ENCODE results near the gene CSF1R. TPM values are rescaled to one million over a fixed set of nuclear protein-coding genes. Genes with fewer than 3 reads are reported as not detected.

The CSF1R gene
- total and polyA plus RNA-seq, 2 of the 8 experiments (the other 6 are each of a cell fraction or from before 2014, with no cell fraction given) = 0.12 TPM; not detected in 1

- TF ChIP-seq RXRA (IDR thresholded peaks at IDR 0.05; ENCODE audit: insufficient read depth, low read depth, low read length) (no peak), JUN (IDR thresholded peaks at IDR 0.05; ENCODE audit: low read depth, low read length) (no peak), RAD21 (IDR thresholded peaks at IDR 0.05 in 1 of 2, conservative IDR thresholded peaks at IDR 0.05 in 1 of 2; ENCODE audit: low read depth in 2 of 2, low read length in 2 of 2) (no peak), CBX5 (IDR thresholded peaks at IDR 0.05; ENCODE audit: low read depth, low read length) (no peak), TAF7 (optimal IDR thresholded peaks at IDR 0.05; ENCODE audit: borderline replicate concordance, low read depth, low read length) (no peak), CTBP2 (IDR thresholded peaks at IDR 0.05; ENCODE audit: borderline replicate concordance, insufficient read depth, insufficient read length, low read length) (no peak)
Observed at GRCh38 chr5:150124111-150124557, 37.8 kb upstream of the CSF1R start (continued).
